Transverse colon (tissue), 4 donors: Measurements from ENCODE around the gene SEZ6. TPM values are rescaled to one million over a fixed set of nuclear protein-coding genes. Genes with fewer than 3 reads are reported as not detected.

Experiments
- DNase-seq: peaks from one replicate; pipeline ENCODE4 v3.0.0-alpha.2; 2019
- H3K27ac ChIP-seq, 4 donors: fragments of 200-600 bp; sonication (generic); 2 replicates each; pipeline ENCODE4 v1.5.1; 2016 to 2018; ENCODE audit warnings: inconsistent platforms in 4 of 4
- H3K27me3 ChIP-seq: fragments of 200-600 bp; sonication (generic); 2 replicates; pipeline ENCODE4 v1.5.1; 2017; ENCODE audit warnings: inconsistent platforms
- H3K36me3 ChIP-seq, 4 donors: fragments of 200-600 bp; sonication (generic); 2 replicates each; pipeline ENCODE4 v1.5.1; 2017 to 2019; ENCODE audit warnings: inconsistent platforms in 4 of 4
- H3K4me1 ChIP-seq, 4 donors: fragments of 200-600 bp; sonication (generic); 2 replicates each; pipeline ENCODE4 v1.5.1; 2017 to 2020; ENCODE audit warnings: inconsistent platforms in 4 of 4
- H3K4me3 ChIP-seq, 4 donors: fragments of 200-600 bp; sonication (generic); 1 replicate in 1 of 4; 2 replicates in 3 of 4; pipeline versions ENCODE4 v1.5.1 to v1.6.1; 2017 to 2019; ENCODE audit warnings: inconsistent platforms in 4 of 4
- H3K9me3 ChIP-seq, 2 donors: fragments of 200-600 bp; sonication (generic); 2 replicates each; pipeline ENCODE4 v1.5.1; 2017 to 2019; ENCODE audit warnings: inconsistent platforms in 2 of 2
- EP300 ChIP-seq: sonication (generic); formaldehyde crosslinking; IDR thresholded peaks from one replicate; pipeline ENCODE4 v1.6.1; 2017; ENCODE audit warnings: antibody characterized with exemption, low read depth
- POLR2A ChIP-seq: fragments of 450-650 bp; IDR thresholded peaks from one replicate; pipeline ENCODE4 v1.6.1; 2016; ENCODE audit warnings: antibody characterized with exemption, mild to moderate bottlenecking, moderate library complexity
- POLR2AphosphoS5 ChIP-seq, 3 donors: sonication (generic); formaldehyde crosslinking; IDR thresholded peaks; one replicate each; pipeline ENCODE4 v1.6.1; 2016; ENCODE audit warnings: antibody characterized with exemption in 3 of 3
- WGBS, 2 donors: methylation state at CpG; one replicate each; pipeline ENCODE4 v1.1.5; 2018; ENCODE audit warnings: low coverage in 1 of 2; 5-methylcytosine and 5-hydroxymethylcytosine counted together
- in situ Hi-C, 4 donors: fragments of 200-750 bp; cut with MboI; loops; one replicate each; pipeline versions ENCODE4 v1.15.0 to v1.15.1; 2017; ENCODE audit warnings: low sequenced_read_pairs in 3 of 4, low pct_ligation_motif_present in 1 of 4, low pct_unique_long_range_greater_than_20kb in 1 of 4
- intact Hi-C: fragments of 100-400 bp; cut with DNase I; formaldehyde crosslinking; loops from one replicate; pipeline ENCODE4 v1.15.1; 2023; ENCODE audit warnings: low total_unique reads
- total RNA-seq, 4 donors: library from RNA; depleted of rRNA; stranded (reverse); fragments of >200 nt; gene quantifications; one replicate each; pipeline ENCODE4 v1.1.0, GENCODE V29; 2016
- TF ChIP-seq, protein P1 (sequence below), 5 experiments: fragments of 200-600 bp in 3 of 5; fragments of 450-650 bp in 2 of 5; sonication (generic) in 3 of 5; IDR thresholded peaks; 1 replicate in 2 of 5; 2 replicates in 3 of 5; pipeline ENCODE4 v1.5.1; 2016 to 2017; ENCODE audit warnings: antibody characterized with exemption in 5 of 5, inconsistent platforms in 3 of 5, mild to moderate bottlenecking in 2 of 5, moderate library complexity in 1 of 5

Gene SEZ6
- total RNA-seq, 4 donors from 2014 or later: 0.14 TPM; not detected in 3

DNA sequence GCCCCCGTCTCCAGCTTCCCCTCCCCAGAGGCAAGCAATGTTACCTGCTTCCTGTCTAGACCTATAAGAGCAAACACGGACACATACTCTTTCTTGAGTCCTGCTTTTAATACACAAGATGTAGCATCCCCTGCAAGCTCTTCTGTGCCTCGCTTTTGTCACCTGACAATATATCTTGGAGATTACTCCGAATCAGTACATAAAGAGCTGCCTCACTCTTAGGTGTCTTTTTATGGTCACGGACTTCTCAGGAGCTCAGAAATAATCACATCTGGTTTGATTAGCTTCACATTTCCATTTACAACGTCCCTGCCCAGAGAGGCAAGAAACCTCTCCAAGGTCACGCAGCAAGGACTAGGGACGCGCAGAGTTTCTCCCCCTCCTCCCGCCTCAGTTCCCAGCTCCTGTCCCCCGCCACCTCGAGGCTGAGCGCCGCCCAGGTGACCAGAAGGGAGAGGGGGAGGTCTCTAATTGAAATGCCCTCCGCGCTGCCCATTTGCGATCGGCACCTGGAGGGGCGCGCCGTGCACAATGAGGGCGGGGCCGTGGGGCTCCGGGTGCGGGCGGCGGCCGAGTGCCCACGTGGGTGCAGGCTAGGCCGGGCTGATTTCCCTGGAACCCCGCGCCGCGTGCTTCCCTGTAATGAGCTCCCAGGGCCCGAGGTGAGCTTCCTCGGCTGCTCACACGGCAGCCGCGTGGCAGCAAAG is 13.8 kb upstream of the SEZ6 start:
- 2 to 10% methylated on average over 8 to 30 of the region's 39 CpGs for WGBS, 2 donors
- Histone ChIP-seq H3K27ac (no peak overlapping the region), H3K4me3 (no peak overlapping the region), H3K36me3 (no peaks in the 10 kb centered on the region), H3K4me1 (peaks cover 0 to 10% (median 4%) of the 10 kb centered on the region in 4 donors), H3K9me3 (no peaks in the 10 kb centered on the region), H3K27me3 (peaks cover 66% of the 10 kb centered on the region)
- TF ChIP-seq POLR2AphosphoS5 (IDR thresholded peaks at IDR 0.05): no peak
- TF ChIP-seq POLR2A: no peak
- TF ChIP-seq EP300: no peak
- TF ChIP-seq, protein P1, sequence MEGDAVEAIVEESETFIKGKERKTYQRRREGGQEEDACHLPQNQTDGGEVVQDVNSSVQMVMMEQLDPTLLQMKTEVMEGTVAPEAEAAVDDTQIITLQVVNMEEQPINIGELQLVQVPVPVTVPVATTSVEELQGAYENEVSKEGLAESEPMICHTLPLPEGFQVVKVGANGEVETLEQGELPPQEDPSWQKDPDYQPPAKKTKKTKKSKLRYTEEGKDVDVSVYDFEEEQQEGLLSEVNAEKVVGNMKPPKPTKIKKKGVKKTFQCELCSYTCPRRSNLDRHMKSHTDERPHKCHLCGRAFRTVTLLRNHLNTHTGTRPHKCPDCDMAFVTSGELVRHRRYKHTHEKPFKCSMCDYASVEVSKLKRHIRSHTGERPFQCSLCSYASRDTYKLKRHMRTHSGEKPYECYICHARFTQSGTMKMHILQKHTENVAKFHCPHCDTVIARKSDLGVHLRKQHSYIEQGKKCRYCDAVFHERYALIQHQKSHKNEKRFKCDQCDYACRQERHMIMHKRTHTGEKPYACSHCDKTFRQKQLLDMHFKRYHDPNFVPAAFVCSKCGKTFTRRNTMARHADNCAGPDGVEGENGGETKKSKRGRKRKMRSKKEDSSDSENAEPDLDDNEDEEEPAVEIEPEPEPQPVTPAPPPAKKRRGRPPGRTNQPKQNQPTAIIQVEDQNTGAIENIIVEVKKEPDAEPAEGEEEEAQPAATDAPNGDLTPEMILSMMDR (IDR thresholded peaks at IDR 0.05): no peak
- in situ Hi-C loops (loop anchor here in 1 of 4 donors (25.0 kb wide), 1 partner anchor 218 kb away; the partner anchor contains the start of gene CRYBA1), intact Hi-C loops (no loop called here)
- DNase-seq: peak; percentile 13

DNA sequence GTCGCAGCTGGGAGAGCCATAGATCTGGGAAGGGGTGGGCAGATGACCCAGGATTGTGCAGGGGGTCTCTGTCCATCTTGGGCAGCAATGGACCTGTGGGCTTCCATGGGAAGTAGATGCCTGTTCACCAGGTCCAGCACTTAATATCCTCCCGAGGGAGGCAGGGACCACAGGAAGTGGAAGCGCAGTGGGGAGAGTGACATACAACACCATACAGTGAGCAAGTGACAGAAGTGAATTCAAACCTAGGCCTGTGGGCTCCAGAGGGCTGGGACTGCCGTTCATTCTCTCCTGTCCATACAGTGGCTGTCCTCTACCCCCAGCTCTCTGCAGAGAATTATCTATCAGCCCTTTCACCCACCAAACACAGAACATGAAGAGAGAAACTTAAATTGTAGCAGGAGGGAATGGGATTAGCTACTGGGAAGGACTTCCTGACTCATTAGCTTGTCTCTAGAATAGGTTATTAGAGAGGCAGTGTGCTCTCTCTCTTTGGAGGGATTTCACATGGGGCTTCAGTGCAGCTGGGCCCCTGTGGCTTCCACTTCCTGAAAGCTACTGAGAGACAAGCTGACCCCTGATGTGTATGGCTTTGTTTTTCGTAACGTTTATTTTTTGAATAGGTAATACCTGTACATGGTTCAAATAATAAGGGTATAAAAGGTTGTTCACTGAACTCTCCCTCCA is 13.1 kb upstream of the SEZ6 start:
- WGBS, 2 donors: 45 to 58% methylated on average over 2 to 6 of the region's 6 CpGs
- Histone ChIP-seq H3K9me3 (no peaks in the 10 kb centered on the region), H3K36me3 (no peaks in the 10 kb centered on the region), H3K4me1 (peaks cover 0 to 10% (median 4%) of the 10 kb centered on the region in 4 donors), H3K4me3 (no peak overlapping the region), H3K27ac (no peak overlapping the region), H3K27me3 (peaks cover 63% of the 10 kb centered on the region)
- DNase-seq: no peak
- intact Hi-C loops: no loop called here
- in situ Hi-C loops: loop anchor here in 1 of 4 donors (25.0 kb wide), 1 partner anchor 218 kb away; the partner anchor contains the start of gene CRYBA1
- TF ChIP-seq POLR2A (no peak), EP300 (no peak), POLR2AphosphoS5 (IDR thresholded peaks at IDR 0.05) (no peak)
- TF ChIP-seq, protein P1 (IDR thresholded peaks at IDR 0.05): no peak

- no peak for DNase-seq
- H3K4me3 ChIP-seq: no peak overlapping the region
- in situ Hi-C loops (loop anchor here in 1 of 4 donors (25.0 kb wide), 1 partner anchor 221 kb away; the partner anchor contains the start of gene CRYBA1), intact Hi-C loops (no loop called here)
- H3K4me1 ChIP-seq: peaks cover 0 to 10% (median 4%) of the 10 kb centered on the region in 4 donors
- H3K9me3 ChIP-seq: no peaks in the 10 kb centered on the region
- 53 to 100% methylated on average over 1 to 13 of the region's 13 CpGs for WGBS, 2 donors
- TF ChIP-seq POLR2AphosphoS5 (IDR thresholded peaks at IDR 0.05): no peak
- TF ChIP-seq, protein P1 (IDR thresholded peaks at IDR 0.05): no peak
- no peak for TF ChIP-seq EP300
- TF ChIP-seq POLR2A: no peak
- peaks cover 57% of the 10 kb centered on the region for H3K27me3 ChIP-seq
- no peaks in the 10 kb centered on the region for H3K36me3 ChIP-seq
- no peak overlapping the region for H3K27ac ChIP-seq
Observed at GRCh38 chr17:29016345-29017210, 10.7 kb upstream of the SEZ6 start.
